HepG2 (cell line): ENCODE results near the gene ST6GALNAC4. TPM values are rescaled to one million over a fixed set of nuclear protein-coding genes. Genes with fewer than 3 reads are reported as not detected.
A peak's percentile ranks its signal among the peaks of the same experiment; 100 is the strongest.

Source experiments
- ELF1 ChIP-seq: sonication (generic); formaldehyde crosslinking; IDR thresholded peaks from 2 replicates; pipeline ENCODE4 v1.4.0; 2020; ENCODE audit warnings: missing genetic modification reagents
- RORA ChIP-seq: sonication (generic); formaldehyde crosslinking; IDR thresholded peaks from 2 replicates; pipeline ENCODE4 v1.5.0; 2020; ENCODE audit warnings: mild to moderate bottlenecking, missing genetic modification reagents, moderate library complexity
- SATB2 ChIP-seq: sonication (generic); formaldehyde crosslinking; IDR thresholded peaks from 2 replicates; pipeline ENCODE4 v1.5.0; 2020; ENCODE audit warnings: missing genetic modification reagents
- SMAD9 ChIP-seq: sonication (generic); formaldehyde crosslinking; IDR thresholded peaks from 2 replicates; pipeline ENCODE4 v1.5.1; 2020; ENCODE audit warnings: mild to moderate bottlenecking, missing genetic modification reagents
- SRF ChIP-seq: IDR thresholded peaks from 2 replicates; pipeline ENCODE4 v1.6.1; 2011; ENCODE audit warnings: mild to moderate bottlenecking, low read depth, low read length, moderate library complexity
- ZNF547 ChIP-seq: sonication (generic); formaldehyde crosslinking; IDR thresholded peaks from 2 replicates; pipeline ENCODE4 v1.5.1; 2020; ENCODE audit warnings: mild to moderate bottlenecking, missing genetic modification reagents
- ZNF558 ChIP-seq: sonication (generic); formaldehyde crosslinking; IDR thresholded peaks from 2 replicates; pipeline ENCODE4 v1.9.0; 2022; ENCODE audit warnings: mild to moderate bottlenecking, missing genetic modification reagents, borderline replicate concordance
- ZNF629 ChIP-seq: sonication (generic); formaldehyde crosslinking; conservative IDR thresholded peaks from 2 replicates; pipeline ENCODE4 v1.5.0; 2020; ENCODE audit warnings: missing genetic modification reagents
- ZNF816 ChIP-seq: sonication (generic); formaldehyde crosslinking; IDR thresholded peaks from 2 replicates; pipeline ENCODE4 v1.8.0; 2022; ENCODE audit warnings: missing genetic modification reagents, mild to moderate bottlenecking, borderline replicate concordance
- ZSCAN29 ChIP-seq: sonication (generic); formaldehyde crosslinking; conservative IDR thresholded peaks from 2 replicates; pipeline ENCODE4 v1.4.0; 2020; ENCODE audit warnings: mild to moderate bottlenecking, missing genetic modification reagents
- polyA plus RNA-seq, 8 experiments: library from polyadenylated mRNA; depleted of rRNA in 3 of 8; stranded (reverse) in 7 of 8; unstranded in 1 of 8; fragments of >200 nt; fragmentation: Illumina TruSeq in 4 of 8; extraction: Trizol in 4 of 8; gene quantifications; 2 replicates each; pipeline versions ENCODE4 v1.2.1 to v1.2.3, GENCODE V29; 2011 to 2016; ENCODE audit warnings: low read depth in 4 of 8, missing spikeins in 1 of 8, mixed read lengths in 1 of 8; ENCODE audit not compliant: insufficient read depth in 1 of 8
- total RNA-seq, 5 experiments: library from RNA; depleted of rRNA; stranded (reverse); fragments of >200 nt; fragmentation: Illumina TruSeq; extraction: Trizol; gene quantifications; 2 replicates each; pipeline ENCODE4 v1.2.3, GENCODE V29; 2016; ENCODE audit warnings: low read depth in 1 of 5
- TF ChIP-seq, protein P1 (sequence below), 2 experiments: sonication (generic) in 1 of 2; formaldehyde crosslinking in 1 of 2; IDR thresholded peaks; 2 replicates each; pipeline versions ENCODE4 v1.4.0 to v1.6.1; 2016 to 2020; ENCODE audit warnings: borderline replicate concordance in 1 of 2, low read depth in 1 of 2, mild to moderate bottlenecking in 1 of 2, missing genetic modification reagents in 1 of 2
- TF ChIP-seq, protein P2 (sequence below): sonication (generic); formaldehyde crosslinking; conservative IDR thresholded peaks from 2 replicates; pipeline ENCODE4 v1.4.0; 2020; ENCODE audit warnings: missing genetic modification reagents
- TF ChIP-seq, protein P3 (sequence below): sonication (generic); formaldehyde crosslinking; conservative IDR thresholded peaks from 2 replicates; pipeline ENCODE4 v1.8.0; 2022; ENCODE audit warnings: missing genetic modification reagents
- TF ChIP-seq, protein P4 (sequence below): IDR thresholded peaks from 2 replicates; pipeline ENCODE4 v1.6.1; 2016; ENCODE audit warnings: low read depth, control low read depth
- TF ChIP-seq, protein P5 (sequence below): sonication (generic); formaldehyde crosslinking; conservative IDR thresholded peaks from 2 replicates; pipeline ENCODE4 v1.4.0; 2020; ENCODE audit warnings: missing genetic modification reagents

Gene ST6GALNAC4
- total and polyA plus RNA-seq, 2 of the 13 experiments (the other 11 are each of a cell fraction or from before 2014, with no cell fraction given): 18.8 to 27.7 TPM

DNA sequence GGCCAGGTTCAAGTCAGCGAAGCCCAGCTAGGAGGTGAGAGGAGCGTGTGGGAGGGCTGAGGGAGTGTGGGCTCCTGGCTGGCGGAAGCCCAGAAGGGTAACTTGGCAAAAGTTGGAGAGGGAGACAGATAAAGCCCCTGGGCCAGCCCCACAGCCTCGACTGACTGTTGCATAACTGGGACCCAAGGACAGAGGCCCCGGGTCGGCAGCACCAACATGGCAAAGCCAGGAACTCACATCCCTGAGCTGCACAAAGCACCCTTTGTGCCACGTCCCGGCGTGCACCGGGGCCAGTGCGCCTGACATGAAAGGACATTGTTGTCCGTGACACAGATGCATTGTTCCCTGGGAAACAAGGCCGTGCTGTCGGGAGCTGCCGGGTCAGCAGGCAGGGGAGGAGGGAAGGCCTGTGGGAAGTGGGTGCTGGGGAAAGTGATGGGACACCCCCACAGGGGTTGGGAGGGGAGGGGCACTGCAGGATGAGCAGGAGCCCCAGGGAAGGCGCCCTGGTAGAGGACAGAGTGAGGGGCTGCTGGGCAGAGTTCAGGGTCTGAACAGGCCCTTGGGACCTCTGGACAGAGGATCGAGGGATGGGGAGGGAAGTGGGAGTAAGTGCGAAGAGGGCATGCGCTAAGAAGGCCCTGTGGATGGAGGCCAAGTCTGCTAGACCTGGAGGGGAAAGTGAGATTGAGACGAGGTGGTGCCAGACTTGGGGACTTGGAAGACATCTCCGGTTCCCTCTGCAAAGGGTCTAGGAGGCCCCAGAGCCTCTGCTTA, 33.9 kb upstream of the ST6GALNAC4 start (continued):
- TF ChIP-seq, protein P1, sequence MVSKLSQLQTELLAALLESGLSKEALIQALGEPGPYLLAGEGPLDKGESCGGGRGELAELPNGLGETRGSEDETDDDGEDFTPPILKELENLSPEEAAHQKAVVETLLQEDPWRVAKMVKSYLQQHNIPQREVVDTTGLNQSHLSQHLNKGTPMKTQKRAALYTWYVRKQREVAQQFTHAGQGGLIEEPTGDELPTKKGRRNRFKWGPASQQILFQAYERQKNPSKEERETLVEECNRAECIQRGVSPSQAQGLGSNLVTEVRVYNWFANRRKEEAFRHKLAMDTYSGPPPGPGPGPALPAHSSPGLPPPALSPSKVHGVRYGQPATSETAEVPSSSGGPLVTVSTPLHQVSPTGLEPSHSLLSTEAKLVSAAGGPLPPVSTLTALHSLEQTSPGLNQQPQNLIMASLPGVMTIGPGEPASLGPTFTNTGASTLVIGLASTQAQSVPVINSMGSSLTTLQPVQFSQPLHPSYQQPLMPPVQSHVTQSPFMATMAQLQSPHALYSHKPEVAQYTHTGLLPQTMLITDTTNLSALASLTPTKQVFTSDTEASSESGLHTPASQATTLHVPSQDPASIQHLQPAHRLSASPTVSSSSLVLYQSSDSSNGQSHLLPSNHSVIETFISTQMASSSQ (IDR thresholded peaks at IDR 0.05; ENCODE audit: low read depth): no peak
- TF ChIP-seq, protein P1 (CRISPR knock-in tag; IDR thresholded peaks at IDR 0.05; ENCODE audit: borderline replicate concordance): peak; percentile 90; the same call in 1 of the 2 replicates
- TF ChIP-seq ZSCAN29 (no peak), SMAD9 (CRISPR knock-in tag) (no peak), ELF1 (CRISPR knock-in tag) (peak; percentile 83), SRF (peak; percentile 47; the same call in 1 of the 2 replicates), RORA (no peak), ZNF816 (no peak), ZNF629 (CRISPR knock-in tag) (no peak; the same call in 1 of the 2 replicates), ZNF547 (CRISPR knock-in tag) (peak; percentile 78; the same call in 1 of the 2 replicates), ZNF558 (0 out of 2 replicates have a peak, but pooled peaks have one; percentile 60), SATB2 (CRISPR knock-in tag) (no peak)
- TF ChIP-seq, protein P2, sequence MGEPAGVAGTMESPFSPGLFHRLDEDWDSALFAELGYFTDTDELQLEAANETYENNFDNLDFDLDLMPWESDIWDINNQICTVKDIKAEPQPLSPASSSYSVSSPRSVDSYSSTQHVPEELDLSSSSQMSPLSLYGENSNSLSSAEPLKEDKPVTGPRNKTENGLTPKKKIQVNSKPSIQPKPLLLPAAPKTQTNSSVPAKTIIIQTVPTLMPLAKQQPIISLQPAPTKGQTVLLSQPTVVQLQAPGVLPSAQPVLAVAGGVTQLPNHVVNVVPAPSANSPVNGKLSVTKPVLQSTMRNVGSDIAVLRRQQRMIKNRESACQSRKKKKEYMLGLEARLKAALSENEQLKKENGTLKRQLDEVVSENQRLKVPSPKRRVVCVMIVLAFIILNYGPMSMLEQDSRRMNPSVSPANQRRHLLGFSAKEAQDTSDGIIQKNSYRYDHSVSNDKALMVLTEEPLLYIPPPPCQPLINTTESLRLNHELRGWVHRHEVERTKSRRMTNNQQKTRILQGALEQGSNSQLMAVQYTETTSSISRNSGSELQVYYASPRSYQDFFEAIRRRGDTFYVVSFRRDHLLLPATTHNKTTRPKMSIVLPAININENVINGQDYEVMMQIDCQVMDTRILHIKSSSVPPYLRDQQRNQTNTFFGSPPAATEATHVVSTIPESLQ (CRISPR knock-in tag): no peak
- TF ChIP-seq, protein P3, sequence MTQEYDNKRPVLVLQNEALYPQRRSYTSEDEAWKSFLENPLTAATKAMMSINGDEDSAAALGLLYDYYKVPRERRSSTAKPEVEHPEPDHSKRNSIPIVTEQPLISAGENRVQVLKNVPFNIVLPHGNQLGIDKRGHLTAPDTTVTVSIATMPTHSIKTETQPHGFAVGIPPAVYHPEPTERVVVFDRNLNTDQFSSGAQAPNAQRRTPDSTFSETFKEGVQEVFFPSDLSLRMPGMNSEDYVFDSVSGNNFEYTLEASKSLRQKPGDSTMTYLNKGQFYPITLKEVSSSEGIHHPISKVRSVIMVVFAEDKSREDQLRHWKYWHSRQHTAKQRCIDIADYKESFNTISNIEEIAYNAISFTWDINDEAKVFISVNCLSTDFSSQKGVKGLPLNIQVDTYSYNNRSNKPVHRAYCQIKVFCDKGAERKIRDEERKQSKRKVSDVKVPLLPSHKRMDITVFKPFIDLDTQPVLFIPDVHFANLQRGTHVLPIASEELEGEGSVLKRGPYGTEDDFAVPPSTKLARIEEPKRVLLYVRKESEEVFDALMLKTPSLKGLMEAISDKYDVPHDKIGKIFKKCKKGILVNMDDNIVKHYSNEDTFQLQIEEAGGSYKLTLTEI (CRISPR knock-in tag): no peak
- TF ChIP-seq, protein P4, sequence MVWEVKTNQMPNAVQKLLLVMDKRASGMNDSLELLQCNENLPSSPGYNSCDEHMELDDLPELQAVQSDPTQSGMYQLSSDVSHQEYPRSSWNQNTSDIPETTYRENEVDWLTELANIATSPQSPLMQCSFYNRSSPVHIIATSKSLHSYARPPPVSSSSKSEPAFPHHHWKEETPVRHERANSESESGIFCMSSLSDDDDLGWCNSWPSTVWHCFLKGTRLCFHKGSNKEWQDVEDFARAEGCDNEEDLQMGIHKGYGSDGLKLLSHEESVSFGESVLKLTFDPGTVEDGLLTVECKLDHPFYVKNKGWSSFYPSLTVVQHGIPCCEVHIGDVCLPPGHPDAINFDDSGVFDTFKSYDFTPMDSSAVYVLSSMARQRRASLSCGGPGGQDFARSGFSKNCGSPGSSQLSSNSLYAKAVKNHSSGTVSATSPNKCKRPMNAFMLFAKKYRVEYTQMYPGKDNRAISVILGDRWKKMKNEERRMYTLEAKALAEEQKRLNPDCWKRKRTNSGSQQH: peak; percentile 78
- TF ChIP-seq, protein P5, sequence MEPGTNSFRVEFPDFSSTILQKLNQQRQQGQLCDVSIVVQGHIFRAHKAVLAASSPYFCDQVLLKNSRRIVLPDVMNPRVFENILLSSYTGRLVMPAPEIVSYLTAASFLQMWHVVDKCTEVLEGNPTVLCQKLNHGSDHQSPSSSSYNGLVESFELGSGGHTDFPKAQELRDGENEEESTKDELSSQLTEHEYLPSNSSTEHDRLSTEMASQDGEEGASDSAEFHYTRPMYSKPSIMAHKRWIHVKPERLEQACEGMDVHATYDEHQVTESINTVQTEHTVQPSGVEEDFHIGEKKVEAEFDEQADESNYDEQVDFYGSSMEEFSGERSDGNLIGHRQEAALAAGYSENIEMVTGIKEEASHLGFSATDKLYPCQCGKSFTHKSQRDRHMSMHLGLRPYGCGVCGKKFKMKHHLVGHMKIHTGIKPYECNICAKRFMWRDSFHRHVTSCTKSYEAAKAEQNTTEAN (CRISPR knock-in tag): peak; percentile 77
